Prostate gland (tissue), 2 donors: ENCODE results near the gene S1PR1. TPM values are rescaled to one million over a fixed set of nuclear protein-coding genes. Genes with fewer than 3 reads are reported as not detected.

Experiments
- DNase-seq: peaks from one replicate; pipeline ENCODE4 v3.0.0-alpha.2; 2019; ENCODE audit warnings: low spot score
- H3K27ac ChIP-seq, 2 donors: fragments of 200-600 bp; sonication (generic); 2 replicates each; pipeline ENCODE4 v1.5.1; 2017 to 2019
- H3K27me3 ChIP-seq: fragments of 200-600 bp; sonication (generic); replicated peaks from 2 replicates; pipeline ENCODE4 v1.5.1; 2019; ENCODE audit not compliant: insufficient read depth
- H3K36me3 ChIP-seq, 2 donors: fragments of 200-600 bp; sonication (generic); 1 replicate in 1 of 2; 2 replicates in 1 of 2; pipeline versions ENCODE4 v1.5.1 to v1.8.1; 2017 to 2019
- H3K4me1 ChIP-seq: fragments of 200-600 bp; sonication (generic); replicated peaks from 2 replicates; pipeline ENCODE4 v1.5.1; 2019
- H3K4me3 ChIP-seq, 2 donors: fragments of 200-600 bp; sonication (generic); 2 replicates each; pipeline ENCODE4 v1.5.1; 2017 to 2019
- H3K9me3 ChIP-seq: fragments of 200-600 bp; sonication (generic); 2 replicates; pipeline ENCODE4 v1.5.1; 2017
- POLR2A ChIP-seq: fragments of 450-650 bp; IDR thresholded peaks from one replicate; pipeline ENCODE4 v1.6.1; 2016; ENCODE audit warnings: antibody characterized with exemption, mild to moderate bottlenecking
- POLR2AphosphoS5 ChIP-seq: sonication (generic); formaldehyde crosslinking; IDR thresholded peaks from one replicate; pipeline ENCODE4 v1.6.1; 2017; ENCODE audit warnings: antibody characterized with exemption
- WGBS: methylation state at CpG from one replicate; pipeline ENCODE4 v1.1.5; 2018; 5-methylcytosine and 5-hydroxymethylcytosine counted together
- intact Hi-C: fragments of 100-400 bp; cut with DNase I; formaldehyde crosslinking; loops from one replicate; pipeline ENCODE4 v1.14.2; 2022
- total RNA-seq, 2 donors: library from RNA; depleted of rRNA; stranded (reverse); fragments of >200 nt; gene quantifications; one replicate each; pipeline ENCODE4 v1.1.0, GENCODE V29; 2016
- TF ChIP-seq, protein P1 (sequence below), 4 experiments: fragments of 200-600 bp in 2 of 4; fragments of 450-650 bp in 2 of 4; sonication (generic) in 2 of 4; IDR thresholded peaks; 1 replicate in 3 of 4; 2 replicates in 1 of 4; pipeline ENCODE4 v1.5.1; 2016 to 2019; ENCODE audit warnings: antibody characterized with exemption in 4 of 4, mild to moderate bottlenecking in 2 of 4, moderate library complexity in 2 of 4

S1PR1 gene
- total RNA-seq, 2 donors from 2014 or later, result 9.7 to 24.2 TPM

DNA sequence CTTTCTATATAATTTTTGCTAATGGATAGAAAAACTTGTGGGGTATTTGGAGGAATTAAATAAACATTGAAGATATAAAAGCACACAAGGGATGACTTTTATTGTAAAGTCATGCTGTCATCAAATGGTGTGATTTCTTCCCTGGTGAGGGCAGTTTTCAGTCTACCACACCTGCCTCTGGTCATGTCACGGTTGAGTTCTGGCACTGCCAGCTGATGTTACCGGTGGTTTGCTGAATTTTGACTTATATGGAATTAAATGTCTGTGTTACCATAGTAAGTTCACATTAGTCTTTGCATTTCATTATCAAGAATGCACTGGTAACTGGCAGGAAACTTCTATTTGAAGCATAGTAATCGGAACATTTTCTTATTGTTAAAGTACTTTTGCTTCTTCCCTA lies 13.4 kb downstream of the S1PR1 start:
- Histone ChIP-seq H3K27ac (no peak overlapping the region), H3K27me3 (no peaks in the 10 kb centered on the region), H3K9me3 (no peaks in the 10 kb centered on the region), H3K4me1 (no peaks in the 10 kb centered on the region), H3K4me3 (no peak overlapping the region), H3K36me3 (no peaks in the 10 kb centered on the region)
- DNase-seq, result no peak
- intact Hi-C loops, result no loop called here
- TF ChIP-seq, protein P1, sequence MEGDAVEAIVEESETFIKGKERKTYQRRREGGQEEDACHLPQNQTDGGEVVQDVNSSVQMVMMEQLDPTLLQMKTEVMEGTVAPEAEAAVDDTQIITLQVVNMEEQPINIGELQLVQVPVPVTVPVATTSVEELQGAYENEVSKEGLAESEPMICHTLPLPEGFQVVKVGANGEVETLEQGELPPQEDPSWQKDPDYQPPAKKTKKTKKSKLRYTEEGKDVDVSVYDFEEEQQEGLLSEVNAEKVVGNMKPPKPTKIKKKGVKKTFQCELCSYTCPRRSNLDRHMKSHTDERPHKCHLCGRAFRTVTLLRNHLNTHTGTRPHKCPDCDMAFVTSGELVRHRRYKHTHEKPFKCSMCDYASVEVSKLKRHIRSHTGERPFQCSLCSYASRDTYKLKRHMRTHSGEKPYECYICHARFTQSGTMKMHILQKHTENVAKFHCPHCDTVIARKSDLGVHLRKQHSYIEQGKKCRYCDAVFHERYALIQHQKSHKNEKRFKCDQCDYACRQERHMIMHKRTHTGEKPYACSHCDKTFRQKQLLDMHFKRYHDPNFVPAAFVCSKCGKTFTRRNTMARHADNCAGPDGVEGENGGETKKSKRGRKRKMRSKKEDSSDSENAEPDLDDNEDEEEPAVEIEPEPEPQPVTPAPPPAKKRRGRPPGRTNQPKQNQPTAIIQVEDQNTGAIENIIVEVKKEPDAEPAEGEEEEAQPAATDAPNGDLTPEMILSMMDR (IDR thresholded peaks at IDR 0.05), result no peak
- no peak for TF ChIP-seq POLR2AphosphoS5
- no peak for TF ChIP-seq POLR2A
- WGBS, result 59% methylated on average over 3 of the region's 3 CpGs

DNA sequence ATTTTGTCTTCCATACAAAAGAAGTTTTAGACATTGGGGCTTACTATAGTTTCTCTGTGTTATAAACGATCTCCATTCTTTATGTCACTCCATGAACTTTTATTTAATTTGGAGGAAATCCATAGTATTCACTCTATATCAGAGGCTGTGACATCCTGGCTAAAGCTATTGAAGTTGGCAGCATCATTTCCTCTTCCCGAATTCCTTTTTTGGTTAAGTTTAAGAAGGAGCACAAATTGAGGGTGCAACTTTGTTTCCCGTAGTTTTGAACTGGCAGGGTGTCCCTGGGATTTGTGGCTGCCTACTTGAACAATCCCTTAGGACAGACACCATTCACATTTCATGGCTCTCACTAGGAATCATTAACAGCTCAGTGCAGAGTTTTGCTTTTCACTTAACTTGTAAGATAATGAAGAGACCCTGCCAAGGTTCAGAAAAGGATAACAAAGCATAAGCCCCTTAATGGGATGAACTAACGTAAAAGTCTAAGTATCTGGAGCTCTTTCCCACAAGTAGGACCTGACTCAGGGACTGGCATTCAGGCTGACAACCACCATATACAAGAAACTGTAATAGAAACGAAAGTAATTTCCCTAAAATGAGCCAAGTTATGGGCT lies 13.9 kb downstream of the S1PR1 start:
- no peak for TF ChIP-seq POLR2AphosphoS5
- TF ChIP-seq, protein P1 (IDR thresholded peaks at IDR 0.05), result no peak
- TF ChIP-seq POLR2A, result no peak
- no peak for DNase-seq
- H3K4me1 ChIP-seq, result no peaks in the 10 kb centered on the region
- no peak overlapping the region for H3K27ac ChIP-seq
- H3K4me3 ChIP-seq, result no peak overlapping the region
- WGBS, result 32% methylated on average over 5 of the region's 5 CpGs
- H3K9me3 ChIP-seq, result no peaks in the 10 kb centered on the region
- intact Hi-C loops, result no loop called here
- no peaks in the 10 kb centered on the region for H3K36me3 ChIP-seq
- no peaks in the 10 kb centered on the region for H3K27me3 ChIP-seq

DNA sequence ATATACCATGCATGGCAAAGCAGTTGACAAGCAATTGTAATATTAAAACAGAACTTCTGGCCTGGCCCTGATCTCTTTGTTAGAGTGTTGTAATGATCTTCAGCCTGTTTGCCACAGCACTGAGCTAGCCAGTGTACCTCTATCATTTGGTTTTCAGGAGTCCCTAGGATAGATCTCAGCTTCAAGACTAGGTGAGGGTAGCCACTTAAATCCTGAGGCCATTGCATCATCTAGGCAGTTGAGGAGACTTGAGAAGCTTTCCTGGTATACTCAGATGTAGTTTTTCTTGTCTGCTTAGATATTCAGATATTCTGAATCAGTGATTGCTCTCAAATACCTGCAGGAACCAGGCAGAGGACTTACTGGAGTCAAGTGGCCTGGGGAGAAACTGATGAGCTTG lies 14.7 kb downstream of the S1PR1 start:
- TF ChIP-seq POLR2AphosphoS5 (no peak), POLR2A (no peak)
- TF ChIP-seq, protein P1 (IDR thresholded peaks at IDR 0.05), result no peak
- Histone ChIP-seq H3K36me3 (no peaks in the 10 kb centered on the region), H3K9me3 (no peaks in the 10 kb centered on the region), H3K27ac (no peak overlapping the region), H3K27me3 (no peaks in the 10 kb centered on the region), H3K4me1 (no peaks in the 10 kb centered on the region), H3K4me3 (no peak overlapping the region)
- intact Hi-C loops, result no loop called here
- no peak for DNase-seq

DNA sequence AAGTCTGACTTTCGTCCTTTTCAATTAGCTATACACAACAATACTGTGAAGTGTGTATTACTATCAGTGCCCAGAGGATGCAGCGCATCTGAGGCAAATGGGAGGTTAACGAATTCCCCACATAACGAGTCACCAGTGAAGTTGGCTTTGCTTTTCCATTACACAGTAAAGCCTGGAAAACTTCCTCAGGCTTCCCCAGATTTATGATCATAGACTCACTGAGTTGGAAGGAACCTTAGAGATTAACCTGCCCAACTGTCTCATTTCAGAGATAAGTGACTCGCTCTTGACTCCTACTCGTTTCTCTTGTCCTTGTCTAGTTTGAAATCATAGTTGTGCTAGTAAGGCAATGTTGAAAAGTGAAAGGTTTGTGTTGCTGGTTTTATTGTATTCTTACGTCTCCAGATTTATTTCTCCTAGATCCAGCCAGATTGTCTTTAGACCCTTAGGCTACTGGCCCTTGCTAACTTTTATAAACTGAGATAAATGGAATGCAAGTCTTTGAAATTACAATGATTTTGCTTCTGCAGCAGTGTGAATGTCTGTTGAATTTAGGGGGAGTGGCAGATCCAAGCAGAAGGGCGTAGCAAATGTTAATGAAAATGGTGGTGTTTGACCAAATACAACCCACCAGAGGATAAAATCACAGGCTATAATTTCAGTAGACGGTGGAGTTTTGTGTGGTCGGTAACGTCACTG lies 17.3 kb downstream of the S1PR1 start:
- Histone ChIP-seq H3K36me3 (no peaks in the 10 kb centered on the region), H3K27ac (no peak overlapping the region), H3K4me1 (no peaks in the 10 kb centered on the region), H3K9me3 (no peaks in the 10 kb centered on the region), H3K27me3 (no peaks in the 10 kb centered on the region), H3K4me3 (no peak overlapping the region)
- 41% methylated on average over 11 of the region's 11 CpGs for WGBS
- intact Hi-C loops, result no loop called here
- no peak for DNase-seq
- TF ChIP-seq POLR2A, result no peak
- TF ChIP-seq, protein P1 (IDR thresholded peaks at IDR 0.05), result no peak
- TF ChIP-seq POLR2AphosphoS5, result no peak
